ENCODE data around the gene EBF3.

EBF3 gene

DNA sequence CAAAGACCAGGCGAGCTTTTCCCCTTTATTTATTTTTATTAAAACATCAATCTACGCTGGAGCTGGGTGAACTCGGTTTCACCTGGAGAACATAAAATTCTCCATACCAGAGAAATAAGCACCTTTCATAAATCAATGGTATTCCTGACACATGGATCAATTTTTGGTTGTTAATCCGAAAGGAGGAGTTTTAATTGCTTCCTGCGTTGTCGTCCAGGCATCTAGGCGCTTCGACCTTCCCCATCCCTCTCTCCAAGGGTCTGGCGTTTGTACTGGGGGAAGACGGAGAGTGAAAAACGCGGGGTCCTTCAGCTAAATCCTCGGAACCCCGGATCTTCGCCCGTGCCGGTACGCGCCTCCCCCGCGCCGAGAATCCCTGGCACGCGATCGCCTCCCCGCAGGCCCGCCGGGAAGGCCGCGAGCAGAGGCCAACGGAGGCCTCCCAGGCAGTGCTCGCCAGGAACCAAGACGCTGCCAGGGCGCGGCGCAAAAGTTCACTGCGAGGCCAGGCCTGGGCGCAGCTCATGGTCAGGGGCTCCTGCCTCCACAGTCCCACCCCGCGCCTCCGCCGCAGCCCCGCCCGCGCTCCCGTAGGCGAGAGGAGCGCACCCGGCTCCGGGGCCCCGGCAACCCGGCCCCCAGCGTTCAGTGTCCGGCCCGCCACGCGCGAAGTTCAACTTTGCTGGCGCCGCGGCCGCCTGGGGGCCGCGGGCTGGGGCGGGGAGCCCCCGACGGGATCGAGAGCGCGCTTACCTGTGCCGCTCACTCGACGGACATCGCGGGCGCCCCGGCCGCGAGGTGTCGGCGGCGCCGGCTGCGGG is 8.3 kb upstream of the EBF3 start:
- DNase-seq (ENCODE audit: low read depth) = no peak
- TF ChIP-seq, protein P1, sequence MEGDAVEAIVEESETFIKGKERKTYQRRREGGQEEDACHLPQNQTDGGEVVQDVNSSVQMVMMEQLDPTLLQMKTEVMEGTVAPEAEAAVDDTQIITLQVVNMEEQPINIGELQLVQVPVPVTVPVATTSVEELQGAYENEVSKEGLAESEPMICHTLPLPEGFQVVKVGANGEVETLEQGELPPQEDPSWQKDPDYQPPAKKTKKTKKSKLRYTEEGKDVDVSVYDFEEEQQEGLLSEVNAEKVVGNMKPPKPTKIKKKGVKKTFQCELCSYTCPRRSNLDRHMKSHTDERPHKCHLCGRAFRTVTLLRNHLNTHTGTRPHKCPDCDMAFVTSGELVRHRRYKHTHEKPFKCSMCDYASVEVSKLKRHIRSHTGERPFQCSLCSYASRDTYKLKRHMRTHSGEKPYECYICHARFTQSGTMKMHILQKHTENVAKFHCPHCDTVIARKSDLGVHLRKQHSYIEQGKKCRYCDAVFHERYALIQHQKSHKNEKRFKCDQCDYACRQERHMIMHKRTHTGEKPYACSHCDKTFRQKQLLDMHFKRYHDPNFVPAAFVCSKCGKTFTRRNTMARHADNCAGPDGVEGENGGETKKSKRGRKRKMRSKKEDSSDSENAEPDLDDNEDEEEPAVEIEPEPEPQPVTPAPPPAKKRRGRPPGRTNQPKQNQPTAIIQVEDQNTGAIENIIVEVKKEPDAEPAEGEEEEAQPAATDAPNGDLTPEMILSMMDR (IDR thresholded peaks at IDR 0.05; ENCODE audit: low read depth, low read length, missing control alignments) = no peak
- H3K4me3 ChIP-seq (ENCODE audit: low read depth, low read length) = no peak overlapping the region

DNA sequence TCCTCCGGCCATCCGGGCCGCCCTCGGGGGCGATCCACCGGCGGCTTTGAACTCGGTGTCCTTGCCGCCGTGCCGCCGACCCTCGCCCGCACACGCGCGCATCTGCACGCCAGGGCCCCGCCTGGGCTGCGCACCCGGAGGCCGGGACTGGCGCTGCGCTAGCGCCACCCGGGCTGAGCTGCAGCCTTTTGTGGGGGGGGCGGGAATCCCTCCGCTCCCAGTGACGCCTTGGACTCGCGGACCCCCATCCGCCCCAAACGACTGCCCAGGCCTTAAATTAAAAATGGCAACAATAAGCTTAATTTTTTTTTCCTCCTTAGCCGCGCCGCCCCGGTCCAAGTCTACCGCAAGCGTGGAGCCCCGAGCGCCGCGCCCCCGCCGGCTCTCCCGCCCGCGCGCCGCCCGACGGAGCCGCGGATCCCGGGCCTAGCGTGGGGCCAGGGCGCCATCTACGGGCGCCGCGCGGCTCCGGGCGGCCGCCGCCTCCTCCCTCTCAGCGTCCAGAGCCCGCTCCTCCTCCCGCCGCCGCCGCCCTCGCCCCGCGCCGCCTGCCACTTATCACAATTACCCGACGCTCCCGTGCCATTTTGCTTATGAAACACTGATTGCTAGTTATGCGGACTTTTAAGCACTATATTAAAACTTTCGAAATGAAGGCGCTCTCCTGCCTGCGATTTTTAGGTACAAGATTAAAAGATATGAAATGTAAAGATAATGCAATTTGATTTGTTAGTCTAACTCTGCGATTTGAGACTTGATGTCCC is 7.5 kb upstream of the EBF3 start:
- no peak overlapping the region for H3K4me3 ChIP-seq (ENCODE audit: low read depth, low read length)
- no peak for DNase-seq (ENCODE audit: low read depth)
- TF ChIP-seq, protein P1 (IDR thresholded peaks at IDR 0.05; ENCODE audit: low read depth, low read length, missing control alignments) = peak; percentile 15

DNA sequence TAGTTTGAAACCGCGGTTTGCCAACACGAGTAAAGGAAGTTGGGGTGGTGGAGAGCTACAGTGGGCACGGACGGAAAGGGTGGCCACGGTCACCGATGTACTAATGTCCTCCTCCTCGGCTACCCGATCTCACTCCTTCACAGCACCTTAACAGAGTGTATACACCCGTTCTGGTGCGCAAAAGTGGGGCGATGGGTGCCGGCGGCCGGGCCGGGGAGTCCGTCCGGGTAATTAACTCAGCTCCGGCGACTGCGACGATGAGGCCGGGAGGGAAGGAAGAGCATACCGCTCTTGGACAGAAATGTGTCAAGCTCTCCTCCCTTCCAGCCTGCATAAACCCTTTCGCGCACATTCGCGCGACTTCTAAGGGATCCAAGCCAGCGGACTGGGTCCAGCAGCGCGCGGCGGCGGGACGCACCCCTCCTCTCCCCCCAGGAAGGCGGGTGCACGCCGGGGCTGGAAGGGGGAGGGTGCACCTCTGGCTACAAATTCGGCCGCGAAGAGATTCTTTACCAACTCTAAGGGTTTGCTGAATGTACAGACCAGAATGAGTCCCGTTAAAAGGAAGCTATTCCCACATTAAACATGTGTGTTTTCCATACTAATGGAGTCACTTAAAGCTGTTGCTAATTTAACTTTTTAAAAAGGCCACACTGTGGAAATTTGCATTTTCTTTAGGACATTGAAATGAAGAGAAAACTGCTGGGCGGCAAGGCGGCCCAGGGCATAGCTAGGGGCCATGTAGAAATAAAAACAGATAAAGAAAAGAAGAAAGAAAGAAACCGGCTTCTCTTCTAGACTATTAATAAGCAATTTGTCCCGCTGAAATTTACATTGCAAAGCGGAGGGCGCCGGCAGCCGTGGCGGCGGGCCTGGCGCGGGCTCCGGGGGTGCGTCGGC is 6.6 kb upstream of the EBF3 start:
- no peak overlapping the region for H3K4me3 ChIP-seq (ENCODE audit: low read depth, low read length)
- TF ChIP-seq, protein P1 (IDR thresholded peaks at IDR 0.05; ENCODE audit: low read depth, low read length, missing control alignments) = no peak
- DNase-seq (ENCODE audit: low read depth) = no peak

DNA sequence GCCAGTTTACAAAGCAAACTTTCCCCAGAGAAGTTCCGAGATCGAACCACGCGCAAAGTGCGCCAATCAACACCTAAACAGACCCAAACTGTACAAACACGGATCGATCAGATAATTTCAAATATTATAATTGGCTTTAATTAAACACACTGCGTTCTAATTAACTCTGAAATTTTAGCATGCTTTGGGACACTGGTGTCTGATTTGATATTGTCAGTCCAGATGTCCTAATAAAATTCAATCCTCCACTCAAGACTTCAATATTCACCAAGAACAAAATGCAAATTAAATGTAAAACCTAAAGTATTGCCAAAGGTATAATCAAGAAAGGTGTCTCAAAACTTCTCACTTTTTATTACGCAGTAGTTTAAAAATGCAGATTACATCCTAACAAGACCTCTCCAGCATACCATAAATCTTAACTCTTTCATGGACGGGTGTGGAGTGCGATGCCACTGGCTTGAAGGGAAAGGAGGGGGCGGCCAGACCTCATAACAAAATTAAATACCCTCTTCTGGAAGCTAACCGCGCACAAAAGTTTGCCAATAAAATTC is 5.9 kb upstream of the EBF3 start:
- no peak overlapping the region for H3K4me3 ChIP-seq (ENCODE audit: low read depth, low read length)
- TF ChIP-seq, protein P1 (IDR thresholded peaks at IDR 0.05; ENCODE audit: low read depth, low read length, missing control alignments) = no peak
- DNase-seq (ENCODE audit: low read depth) = no peak

DNA sequence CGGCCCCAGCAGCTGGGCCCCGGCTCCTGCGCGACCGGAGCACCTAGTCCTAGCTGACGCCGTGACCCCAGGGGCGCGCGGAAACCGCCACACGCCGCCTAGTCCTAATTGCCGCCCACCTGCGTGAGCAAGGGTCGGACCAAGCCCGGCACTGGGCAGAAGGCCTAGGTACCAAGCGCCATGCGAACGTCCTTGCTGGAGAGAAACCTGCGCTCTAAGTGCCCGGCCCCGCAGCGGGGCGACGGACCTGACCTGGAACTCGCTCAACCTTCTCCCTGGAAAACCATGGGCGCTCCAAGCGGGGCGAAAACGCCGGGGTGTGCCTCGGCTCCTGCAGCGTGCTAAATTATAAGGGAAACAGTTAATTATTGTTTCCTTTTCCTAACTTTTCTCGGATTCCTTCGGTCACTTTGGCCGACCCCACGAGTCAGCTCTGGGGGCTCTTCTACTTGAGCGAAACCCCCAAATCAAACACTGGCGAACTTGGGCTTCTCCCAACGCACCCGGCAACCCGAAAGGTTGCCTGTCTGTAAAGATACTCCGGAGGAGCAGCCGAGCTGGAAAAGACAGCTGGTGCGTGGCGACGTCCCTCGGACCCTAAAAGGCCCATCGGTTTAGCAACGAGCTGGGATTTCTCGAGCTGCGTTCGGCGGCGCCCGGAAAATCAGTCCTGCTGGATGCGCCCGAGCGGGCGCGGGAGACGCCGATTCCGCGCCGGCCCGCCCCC is 5.3 kb upstream of the EBF3 start:
- TF ChIP-seq, protein P1 (IDR thresholded peaks at IDR 0.05; ENCODE audit: low read depth, low read length, missing control alignments) = no peak
- DNase-seq (ENCODE audit: low read depth) = no peak
- H3K4me3 ChIP-seq (ENCODE audit: low read depth, low read length) = no peak overlapping the region

DNA sequence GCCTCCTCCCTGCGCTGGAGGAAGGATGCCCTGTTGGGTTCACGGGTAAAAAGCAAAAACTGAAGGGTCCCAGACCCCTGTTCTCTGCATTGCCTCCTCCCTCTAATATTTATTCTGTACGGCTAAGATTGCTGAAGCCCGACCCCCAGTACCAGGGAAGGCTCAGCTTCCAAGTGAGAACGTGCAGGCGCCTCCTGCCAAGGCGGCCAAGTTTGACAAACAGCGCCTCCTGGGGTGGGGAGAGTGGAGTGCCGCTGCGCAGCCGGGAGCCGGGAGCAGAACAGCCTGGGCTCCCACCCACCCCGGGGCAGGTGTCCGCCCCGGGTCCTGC is 4.7 kb upstream of the EBF3 start:
- no peak overlapping the region for H3K4me3 ChIP-seq (ENCODE audit: low read depth, low read length)

More for the DNA sequence above, 4.7 kb upstream of the EBF3 start:
- TF ChIP-seq, protein P1 (IDR thresholded peaks at IDR 0.05; ENCODE audit: low read depth, low read length, missing control alignments) = no peak
- DNase-seq (ENCODE audit: low read depth) = no peak
